SJCRH30 (cell line): ENCODE results near the gene CCDC85C. TPM values are rescaled to one million over a fixed set of nuclear protein-coding genes. Genes with fewer than 3 reads are reported as not detected.
A peak's percentile ranks its signal among the peaks of the same experiment; 100 is the strongest.
"Not testable (repeated sequence)": the region's sequence is repeated elsewhere in the genome, so short reads cannot be mapped to it uniquely, and the experiment has no call there.

Experiments used
- DNase-seq, 2 experiments: peaks; one replicate each; pipeline ENCODE4 v3.0.0-alpha.2; 2015 to 2020
- H3K27ac ChIP-seq: fragments of 250-450 bp; sonication (Bioruptor Pico); 2 replicates; pipeline ENCODE4 v1.5.1; 2020; ENCODE audit warnings: mild to moderate bottlenecking, moderate library complexity
- H3K27me3 ChIP-seq: fragments of 250-450 bp; sonication (Bioruptor Pico); 2 replicates; pipeline ENCODE4 v1.5.1; 2020; ENCODE audit warnings: mild to moderate bottlenecking, moderate library complexity
- H3K36me3 ChIP-seq: fragments of 250-450 bp; sonication (Bioruptor Pico); 2 replicates; pipeline ENCODE4 v1.5.1; 2020; ENCODE audit warnings: mild to moderate bottlenecking, moderate library complexity
- H3K4me1 ChIP-seq: fragments of 250-450 bp; sonication (Bioruptor Pico); 2 replicates; pipeline ENCODE4 v1.5.1; 2020; ENCODE audit warnings: mild to moderate bottlenecking, moderate library complexity
- H3K4me3 ChIP-seq: fragments of 250-450 bp; sonication (Bioruptor Pico); 2 replicates; pipeline ENCODE4 v1.5.1; 2020; ENCODE audit warnings: mild to moderate bottlenecking, moderate library complexity
- H3K9me3 ChIP-seq: fragments of 250-450 bp; sonication (Bioruptor Pico); replicated peaks from 2 replicates; pipeline ENCODE4 v1.5.1; 2020; ENCODE audit warnings: mild to moderate bottlenecking, moderate library complexity
- total RNA-seq: library from RNA; depleted of rRNA; stranded (reverse); fragments of >200 nt; shearing (Covaris generic); gene quantifications from 2 replicates; pipeline ENCODE4 v1.2.3, GENCODE V29; 2014; rRNA removed

The CCDC85C gene
- total RNA-seq, result 12.2 and 12.9 TPM in 2 replicates

GRCh38 chr14:99603471-99604277 lies at the start of gene CCDC85C:
Gene CCDC85C (minus strand): TSS chr14:99604207. CDS start chr14:99603959, 248 bp downstream.
- peak; percentile 50 to 52 for DNase-seq
- peak within 1 kb of the TSS; percentile 77 for H3K27ac ChIP-seq
- H3K36me3 ChIP-seq, result no peaks in the 10 kb centered on the region
- peaks cover 15% of the 10 kb centered on the region for H3K4me1 ChIP-seq
- no peaks in the 10 kb centered on the region for H3K9me3 ChIP-seq
- no peaks in the 10 kb centered on the region for H3K27me3 ChIP-seq
- H3K4me3 ChIP-seq, result peak within 1 kb of the TSS; percentile 75

GRCh38 chr14:99651953-99652746 lies 48.1 kb upstream of the CCDC85C start:
- no peak overlapping the region for H3K4me3 ChIP-seq

GRCh38 chr14:99650189-99650588 lies 46.2 kb upstream of the CCDC85C start:
- Histone ChIP-seq H3K4me1 (no peaks in the 10 kb centered on the region), H3K27me3 (no peaks in the 10 kb centered on the region), H3K36me3 (no peaks in the 10 kb centered on the region), H3K4me3 (no peak overlapping the region), H3K9me3 (no peaks in the 10 kb centered on the region), H3K27ac (no peak overlapping the region)
- DNase-seq, result no peak

More at GRCh38 chr14:99651953-99652746, 48.1 kb upstream of the CCDC85C start:
- Histone ChIP-seq H3K9me3 (no peaks in the 10 kb centered on the region), H3K27me3 (no peaks in the 10 kb centered on the region), H3K27ac (no peak overlapping the region), H3K36me3 (no peaks in the 10 kb centered on the region), H3K4me1 (no peaks in the 10 kb centered on the region)
- DNase-seq, result no peak

- Histone ChIP-seq H3K36me3 (no peaks in the 10 kb centered on the region), H3K9me3 (no peaks in the 10 kb centered on the region), H3K4me3 (no peak overlapping the region), H3K27ac (no peak overlapping the region), H3K4me1 (no peaks in the 10 kb centered on the region), H3K27me3 (no peaks in the 10 kb centered on the region)
- no peak for DNase-seq
Observed at GRCh38 chr14:99649643-99650042, 45.6 kb upstream of the CCDC85C start.

GRCh38 chr14:99649219-99649618 lies 45.2 kb upstream of the CCDC85C start:
- Histone ChIP-seq H3K27ac (no peak overlapping the region), H3K4me3 (no peak overlapping the region), H3K27me3 (no peaks in the 10 kb centered on the region), H3K36me3 (no peaks in the 10 kb centered on the region), H3K4me1 (no peaks in the 10 kb centered on the region), H3K9me3 (no peaks in the 10 kb centered on the region)
- DNase-seq, result no peak

- H3K36me3 ChIP-seq, result no peaks in the 10 kb centered on the region
- H3K4me1 ChIP-seq, result no peaks in the 10 kb centered on the region
- H3K27ac ChIP-seq, result no peak overlapping the region
- no peaks in the 10 kb centered on the region for H3K9me3 ChIP-seq
- DNase-seq, result no peak
- no peaks in the 10 kb centered on the region for H3K27me3 ChIP-seq
- no peak overlapping the region for H3K4me3 ChIP-seq
Observed at GRCh38 chr14:99648027-99648784, 44.2 kb upstream of the CCDC85C start.

GRCh38 chr14:99647411-99647810 lies 43.4 kb upstream of the CCDC85C start:
- Histone ChIP-seq H3K27ac (no peak overlapping the region), H3K9me3 (no peaks in the 10 kb centered on the region), H3K36me3 (no peaks in the 10 kb centered on the region), H3K4me1 (no peaks in the 10 kb centered on the region), H3K27me3 (no peaks in the 10 kb centered on the region), H3K4me3 (no peak overlapping the region)
- DNase-seq, result no peak

- Histone ChIP-seq H3K27me3 (no peaks in the 10 kb centered on the region), H3K36me3 (no peaks in the 10 kb centered on the region), H3K27ac (no peak overlapping the region), H3K4me3 (no peak overlapping the region), H3K9me3 (no peaks in the 10 kb centered on the region), H3K4me1 (no peaks in the 10 kb centered on the region)
- no peak for DNase-seq
Observed at GRCh38 chr14:99645545-99646505, 41.8 kb upstream of the CCDC85C start.

GRCh38 chr14:99644723-99645544 lies 40.9 kb upstream of the CCDC85C start, which contains the start of gene HHIPL1:
Gene HHIPL1 (plus strand): TSS chr14:99645129. CDS start chr14:99645208, 79 bp downstream.
- Histone ChIP-seq H3K36me3 (no peaks in the 10 kb centered on the region), H3K9me3 (no peaks in the 10 kb centered on the region), H3K4me3 (no peak within 1 kb of the TSS), H3K4me1 (no peaks in the 10 kb centered on the region), H3K27me3 (no peaks in the 10 kb centered on the region), H3K27ac (no peak within 1 kb of the TSS)
- no peak for DNase-seq

GRCh38 chr14:99644035-99644587 lies 40.1 kb upstream of the CCDC85C start:
- no peaks in the 10 kb centered on the region for H3K27me3 ChIP-seq
- no peaks in the 10 kb centered on the region for H3K4me1 ChIP-seq
- H3K9me3 ChIP-seq, result no peaks in the 10 kb centered on the region
- DNase-seq, result no peak
- H3K4me3 ChIP-seq, result no peak overlapping the region
- no peaks in the 10 kb centered on the region for H3K36me3 ChIP-seq
- no peak overlapping the region for H3K27ac ChIP-seq

GRCh38 chr14:99643343-99643742 lies 39.3 kb upstream of the CCDC85C start:
- no peak overlapping the region for H3K27ac ChIP-seq

GRCh38 chr14:99642771-99643170 lies 38.8 kb upstream of the CCDC85C start:
- H3K9me3 ChIP-seq, H3K27ac ChIP-seq, DNase-seq, H3K27me3 ChIP-seq, H3K36me3 ChIP-seq, H3K4me1 ChIP-seq, H3K4me3 ChIP-seq: not testable (repeated sequence)

More at GRCh38 chr14:99643343-99643742, 39.3 kb upstream of the CCDC85C start:
- no peak for DNase-seq
- no peak overlapping the region for H3K4me3 ChIP-seq
- no peaks in the 10 kb centered on the region for H3K9me3 ChIP-seq
- H3K27me3 ChIP-seq, result no peaks in the 10 kb centered on the region
- H3K36me3 ChIP-seq, result no peaks in the 10 kb centered on the region
- H3K4me1 ChIP-seq, result no peaks in the 10 kb centered on the region

- H3K4me1 ChIP-seq, result peaks cover 10% of the 10 kb centered on the region
- DNase-seq, result no peak
- 0 out of 2 replicates have a peak, but pooled peaks cover 8% of the 10 kb centered on the region for H3K27me3 ChIP-seq
- H3K36me3 ChIP-seq, result no peaks in the 10 kb centered on the region
- no peaks in the 10 kb centered on the region for H3K9me3 ChIP-seq
- no peak overlapping the region for H3K4me3 ChIP-seq
- H3K27ac ChIP-seq, result no peak overlapping the region
Observed at GRCh38 chr14:99637624-99638023, 33.6 kb upstream of the CCDC85C start.
